K562 (cell line): Measurements from ENCODE around the gene RNF26. TPM values are rescaled to one million over a fixed set of nuclear protein-coding genes. Genes with fewer than 3 reads are reported as not detected.

Experiments used
- BHLHE40 ChIP-seq: IDR thresholded peaks from 2 replicates; pipeline ENCODE4 v1.6.1; 2011; ENCODE audit warnings: low read length, improper control_type of control experiment
- CREBBP ChIP-seq: IDR thresholded peaks from one replicate; pipeline ENCODE4 v1.6.1; 2012; ENCODE audit warnings: low read depth, mild to moderate bottlenecking, control low read depth, inconsistent platforms, low read length
- DPF2 ChIP-seq: fragments of 450-650 bp; IDR thresholded peaks from 2 replicates; pipeline ENCODE4 v1.6.1; 2016
- POLR2AphosphoS5 ChIP-seq: IDR thresholded peaks from 2 replicates; pipeline ENCODE4 v1.6.1; 2011; ENCODE audit warnings: mild to moderate bottlenecking, low read depth, low read length, moderate library complexity; ENCODE audit not compliant: control insufficient read depth, insufficient read depth
- TAL1 ChIP-seq: fragments of 450-650 bp; IDR thresholded peaks from 2 replicates; pipeline ENCODE4 v1.6.1; 2016; ENCODE audit warnings: mild to moderate bottlenecking
- TRIM24 ChIP-seq, 2 experiments: fragments of 450-650 bp; IDR thresholded peaks; 2 replicates each; pipeline ENCODE4 v1.6.1; 2016
- ZNF140 ChIP-seq: fragments of 250-450 bp; sonication (Bioruptor Pico); IDR thresholded peaks from 2 replicates; pipeline ENCODE4 v1.8.0; 2021; ENCODE audit warnings: moderate library complexity, mild to moderate bottlenecking, inconsistent platforms
- ZNF239 ChIP-seq: fragments of 250-450 bp; sonication (Bioruptor Pico); IDR thresholded peaks from 2 replicates; pipeline ENCODE4 v1.4.0; 2020; ENCODE audit warnings: mild to moderate bottlenecking
- polyA plus RNA-seq, 8 experiments: library from polyadenylated mRNA; depleted of rRNA in 4 of 8; stranded (reverse) in 5 of 8; unstranded in 3 of 8; fragments of >200 nt; fragmentation: Nextera tagmentation in 2 of 8; fragmentation: Illumina TruSeq in 1 of 8; extraction: Ambion mirVana in 2 of 8; extraction: Trizol in 1 of 8; gene quantifications; 2 replicates each; pipeline versions ENCODE4 v1.2.1 to v1.2.3, GENCODE V29; 2011 to 2014; ENCODE audit warnings: inconsistent platforms in 1 of 8, missing spikeins in 1 of 8
- total RNA-seq, 7 experiments: library from RNA; depleted of rRNA in 6 of 7; stranded (reverse); fragments of >200 nt in 6 of 7; fragmentation: Illumina TruSeq in 2 of 7; extraction: Trizol in 2 of 7; gene quantifications; 2 replicates each; pipeline versions ENCODE4 v1.2.1 to v1.2.3, GENCODE V29; 2011 to 2021; ENCODE audit warnings: low replicate concordance in 1 of 7
- TF ChIP-seq, protein P1 (sequence below), 2 experiments: fragments of 450-650 bp in 1 of 2; sonication (generic) in 1 of 2; formaldehyde crosslinking in 1 of 2; IDR thresholded peaks; 2 replicates each; pipeline versions ENCODE4 v1.7.1 to v1.9.0; 2016 to 2022; ENCODE audit warnings: inconsistent platforms in 1 of 2, mild to moderate bottlenecking in 1 of 2, missing genetic modification reagents in 1 of 2
- TF ChIP-seq, protein P2 (sequence below), 2 experiments: IDR thresholded peaks; 2 replicates each; pipeline ENCODE4 v1.6.1; 2011; ENCODE audit warnings: borderline replicate concordance in 1 of 2, control low read depth in 1 of 2, low read depth in 1 of 2, low read length in 1 of 2, mild to moderate bottlenecking in 1 of 2, mixed read lengths in 1 of 2, moderate library complexity in 1 of 2; ENCODE audit not compliant: insufficient read depth in 1 of 2, insufficient read length in 1 of 2, poor library complexity in 1 of 2, severe bottlenecking in 1 of 2; ENCODE audit errors: extremely low read depth in 1 of 2
- TF ChIP-seq, protein P3 (sequence below): fragments of 450-650 bp; IDR thresholded peaks from 2 replicates; pipeline ENCODE4 v1.6.1; 2018; ENCODE audit not compliant: partially characterized antibody

RNF26 gene
- total and polyA plus RNA-seq, 9 of the 15 experiments (the other 6 are each of a cell fraction or from before 2014, with no cell fraction given): 5.3 to 53.6 (median 12.7) TPM

DNA sequence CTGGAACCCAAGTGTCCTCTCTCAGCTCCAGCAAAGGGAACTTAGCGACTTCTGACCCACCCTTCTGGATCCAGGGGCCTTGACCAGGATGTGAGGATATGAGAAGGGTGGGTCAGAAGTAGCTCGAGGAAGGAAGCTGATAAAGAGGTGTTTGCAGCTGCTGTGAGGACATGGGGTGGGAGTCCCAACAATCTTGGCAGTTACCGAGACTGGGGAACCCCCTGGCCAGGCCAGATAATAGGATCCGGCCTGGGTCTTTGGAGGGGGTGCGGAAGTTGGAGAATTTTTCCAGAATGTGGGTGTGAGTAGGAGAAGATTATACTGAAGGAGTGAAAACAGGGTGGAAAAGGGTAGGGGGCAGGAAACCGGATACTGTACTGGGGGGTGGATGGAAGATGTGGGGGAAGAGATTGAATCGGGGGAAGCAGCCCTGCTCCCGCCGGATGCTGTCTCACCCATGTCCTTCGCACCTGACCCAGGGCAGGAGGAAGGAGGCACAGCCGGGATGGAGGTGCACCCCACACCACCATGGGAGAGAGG is 14.6 kb upstream of the RNF26 start (continued):
- TF ChIP-seq, protein P1, sequence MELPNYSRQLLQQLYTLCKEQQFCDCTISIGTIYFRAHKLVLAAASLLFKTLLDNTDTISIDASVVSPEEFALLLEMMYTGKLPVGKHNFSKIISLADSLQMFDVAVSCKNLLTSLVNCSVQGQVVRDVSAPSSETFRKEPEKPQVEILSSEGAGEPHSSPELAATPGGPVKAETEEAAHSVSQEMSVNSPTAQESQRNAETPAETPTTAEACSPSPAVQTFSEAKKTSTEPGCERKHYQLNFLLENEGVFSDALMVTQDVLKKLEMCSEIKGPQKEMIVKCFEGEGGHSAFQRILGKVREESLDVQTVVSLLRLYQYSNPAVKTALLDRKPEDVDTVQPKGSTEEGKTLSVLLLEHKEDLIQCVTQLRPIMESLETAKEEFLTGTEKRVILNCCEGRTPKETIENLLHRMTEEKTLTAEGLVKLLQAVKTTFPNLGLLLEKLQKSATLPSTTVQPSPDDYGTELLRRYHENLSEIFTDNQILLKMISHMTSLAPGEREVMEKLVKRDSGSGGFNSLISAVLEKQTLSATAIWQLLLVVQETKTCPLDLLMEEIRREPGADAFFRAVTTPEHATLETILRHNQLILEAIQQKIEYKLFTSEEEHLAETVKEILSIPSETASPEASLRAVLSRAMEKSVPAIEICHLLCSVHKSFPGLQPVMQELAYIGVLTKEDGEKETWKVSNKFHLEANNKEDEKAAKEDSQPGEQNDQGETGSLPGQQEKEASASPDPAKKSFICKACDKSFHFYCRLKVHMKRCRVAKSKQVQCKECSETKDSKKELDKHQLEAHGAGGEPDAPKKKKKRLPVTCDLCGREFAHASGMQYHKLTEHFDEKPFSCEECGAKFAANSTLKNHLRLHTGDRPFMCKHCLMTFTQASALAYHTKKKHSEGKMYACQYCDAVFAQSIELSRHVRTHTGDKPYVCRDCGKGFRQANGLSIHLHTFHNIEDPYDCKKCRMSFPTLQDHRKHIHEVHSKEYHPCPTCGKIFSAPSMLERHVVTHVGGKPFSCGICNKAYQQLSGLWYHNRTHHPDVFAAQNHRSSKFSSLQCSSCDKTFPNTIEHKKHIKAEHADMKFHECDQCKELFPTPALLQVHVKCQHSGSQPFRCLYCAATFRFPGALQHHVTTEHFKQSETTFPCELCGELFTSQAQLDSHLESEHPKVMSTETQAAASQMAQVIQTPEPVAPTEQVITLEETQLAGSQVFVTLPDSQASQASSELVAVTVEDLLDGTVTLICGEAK (IDR thresholded peaks at IDR 0.05): peak; percentile 46; the same call in 1 of the 2 replicates
- TF ChIP-seq, protein P1 (CRISPR knock-in tag; IDR thresholded peaks at IDR 0.05): no peak
- TF ChIP-seq BHLHE40 (0 out of 2 replicates have a peak, but pooled peaks have one; percentile 34), TAL1 (peak; percentile 66; the same call in 1 of the 2 replicates), ZNF239 (no peak), CREBBP (no peak), DPF2 (peak; percentile 84), POLR2AphosphoS5 (peak; percentile 62; the same call in 1 of the 2 replicates), TRIM24 (IDR thresholded peaks at IDR 0.05) (peak; percentile 39 to 47; a peak in 2 of 4 replicates), ZNF140 (no peak)
- TF ChIP-seq, protein P2, sequence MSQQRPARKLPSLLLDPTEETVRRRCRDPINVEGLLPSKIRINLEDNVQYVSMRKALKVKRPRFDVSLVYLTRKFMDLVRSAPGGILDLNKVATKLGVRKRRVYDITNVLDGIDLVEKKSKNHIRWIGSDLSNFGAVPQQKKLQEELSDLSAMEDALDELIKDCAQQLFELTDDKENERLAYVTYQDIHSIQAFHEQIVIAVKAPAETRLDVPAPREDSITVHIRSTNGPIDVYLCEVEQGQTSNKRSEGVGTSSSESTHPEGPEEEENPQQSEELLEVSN (IDR thresholded peaks at IDR 0.05; ENCODE audit: borderline replicate concordance in 1 of 2, extremely low read depth in 1 of 2, insufficient read depth in 1 of 2, insufficient read length in 1 of 2, low read depth in 1 of 2, low read length in 1 of 2, poor library complexity in 1 of 2, severe bottlenecking in 1 of 2): peak; percentile 44 to 69
- TF ChIP-seq, protein P3, sequence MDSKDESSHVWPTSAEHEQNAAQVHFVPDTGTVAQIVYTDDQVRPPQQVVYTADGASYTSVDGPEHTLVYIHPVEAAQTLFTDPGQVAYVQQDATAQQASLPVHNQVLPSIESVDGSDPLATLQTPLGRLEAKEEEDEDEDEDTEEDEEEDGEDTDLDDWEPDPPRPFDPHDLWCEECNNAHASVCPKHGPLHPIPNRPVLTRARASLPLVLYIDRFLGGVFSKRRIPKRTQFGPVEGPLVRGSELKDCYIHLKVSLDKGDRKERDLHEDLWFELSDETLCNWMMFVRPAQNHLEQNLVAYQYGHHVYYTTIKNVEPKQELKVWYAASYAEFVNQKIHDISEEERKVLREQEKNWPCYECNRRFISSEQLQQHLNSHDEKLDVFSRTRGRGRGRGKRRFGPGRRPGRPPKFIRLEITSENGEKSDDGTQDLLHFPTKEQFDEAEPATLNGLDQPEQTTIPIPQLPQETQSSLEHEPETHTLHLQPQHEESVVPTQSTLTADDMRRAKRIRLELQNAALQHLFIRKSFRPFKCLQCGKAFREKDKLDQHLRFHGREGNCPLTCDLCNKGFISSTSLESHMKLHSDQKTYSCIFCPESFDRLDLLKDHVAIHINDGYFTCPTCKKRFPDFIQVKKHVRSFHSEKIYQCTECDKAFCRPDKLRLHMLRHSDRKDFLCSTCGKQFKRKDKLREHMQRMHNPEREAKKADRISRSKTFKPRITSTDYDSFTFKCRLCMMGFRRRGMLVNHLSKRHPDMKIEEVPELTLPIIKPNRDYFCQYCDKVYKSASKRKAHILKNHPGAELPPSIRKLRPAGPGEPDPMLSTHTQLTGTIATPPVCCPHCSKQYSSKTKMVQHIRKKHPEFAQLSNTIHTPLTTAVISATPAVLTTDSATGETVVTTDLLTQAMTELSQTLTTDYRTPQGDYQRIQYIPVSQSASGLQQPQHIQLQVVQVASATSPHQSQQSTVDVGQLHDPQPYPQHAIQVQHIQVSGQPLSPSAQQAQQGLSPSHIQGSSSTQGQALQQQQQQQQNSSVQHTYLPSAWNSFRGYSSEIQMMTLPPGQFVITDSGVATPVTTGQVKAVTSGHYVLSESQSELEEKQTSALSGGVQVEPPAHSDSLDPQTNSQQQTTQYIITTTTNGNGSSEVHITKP: peak; percentile 39
